Measurements from ENCODE around the gene CRTC2. TPM values are rescaled to one million over a fixed set of nuclear protein-coding genes. Genes with fewer than 3 reads are reported as not detected.

CRTC2 gene
- total and polyA plus RNA-seq, 4 donors = 5.8 to 53.1 (median 24.0) TPM

DNA sequence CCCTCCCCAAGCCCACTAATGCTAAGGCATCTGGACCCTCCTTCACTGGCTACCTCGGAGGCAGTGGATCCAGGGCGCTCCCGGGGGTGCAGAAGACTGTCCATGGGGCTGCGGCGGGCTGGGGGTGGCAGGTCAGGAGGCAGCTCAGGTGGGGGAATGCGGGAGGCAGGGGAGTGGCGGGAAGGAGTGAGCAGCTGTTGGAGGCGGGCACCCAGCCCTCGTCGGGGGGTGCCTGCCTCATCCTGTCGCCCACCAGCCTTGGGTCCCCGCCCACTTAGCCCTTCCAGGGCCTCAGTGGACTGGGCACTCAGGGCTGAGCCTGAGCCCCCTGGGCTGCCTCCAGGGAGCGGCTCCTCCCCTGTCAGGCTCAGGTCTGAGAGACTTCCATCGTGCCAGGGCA lies 25.0 kb downstream of the CRTC2 start:
- H3K9me3 ChIP-seq (ENCODE audit: control insufficient read depth, insufficient read depth, low read length) = no peaks in the 10 kb centered on the region
- DNase-seq (ENCODE audit: low read depth in 4 of 6, low spot score in 6 of 6) = no peak
- H3K36me3 ChIP-seq (ENCODE audit: control insufficient read depth, insufficient read depth, low read length) = peaks cover 83% of the 10 kb centered on the region
- WGBS (ENCODE audit: insufficient coverage) = 96% methylated on average over 14 of the region's 14 CpGs
- no peak overlapping the region for H3K27ac ChIP-seq (ENCODE audit: low read depth, low read length)
- no peaks in the 10 kb centered on the region for H3K27me3 ChIP-seq (ENCODE audit: control insufficient read depth, insufficient read depth, low read length)
- peaks cover 9% of the 10 kb centered on the region for H3K4me1 ChIP-seq (ENCODE audit: control insufficient read depth, insufficient read depth, low read length)
- H3K4me3 ChIP-seq (ENCODE audit: low read depth, low read length) = no peak overlapping the region

DNA sequence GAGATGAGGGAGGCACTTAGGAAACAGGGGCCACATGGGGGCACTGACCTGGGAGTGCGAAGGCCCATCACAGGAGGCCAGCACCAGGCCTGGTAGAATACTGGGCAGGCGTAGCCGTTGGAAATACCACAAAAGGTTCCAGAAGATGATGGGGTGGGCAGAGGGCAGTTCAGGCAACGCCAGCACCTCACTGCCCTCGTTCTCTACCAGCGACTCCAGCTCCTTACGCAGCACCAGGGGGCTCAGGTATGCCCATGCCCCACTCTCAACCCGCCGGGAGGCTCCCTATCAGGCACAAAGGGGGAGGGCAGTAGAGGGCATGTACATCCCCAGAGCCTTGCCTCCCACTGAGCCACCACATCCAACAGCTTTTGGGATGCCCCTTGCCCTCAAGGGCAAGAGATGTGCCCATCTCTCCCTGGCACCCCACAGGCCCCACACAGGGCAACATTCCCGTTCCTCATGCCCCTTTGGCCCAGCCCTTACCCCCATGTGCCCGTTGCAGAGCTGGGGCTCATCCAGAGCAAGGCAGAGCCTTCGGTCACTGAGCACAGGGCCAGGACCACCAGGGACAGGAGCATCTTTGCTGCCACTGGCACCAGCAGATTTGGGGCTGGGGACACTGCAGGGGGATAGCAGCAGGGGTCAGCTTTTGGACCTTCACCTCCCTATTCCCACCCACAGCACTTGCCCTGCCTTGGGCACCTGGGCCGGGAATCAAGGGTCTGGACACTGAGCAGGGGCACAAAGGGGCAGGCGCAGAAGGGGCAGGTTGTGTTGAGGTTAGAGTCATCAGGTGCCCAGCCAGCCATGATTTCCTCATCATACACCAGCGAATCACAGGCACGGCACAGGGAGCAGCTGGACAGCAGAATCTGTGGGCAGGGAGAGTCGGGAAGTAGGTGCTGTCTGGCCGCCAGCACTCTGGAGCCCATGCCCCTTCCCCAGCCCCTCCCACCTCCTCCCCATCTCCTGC lies 26.0 kb downstream of the CRTC2 start:
- peaks cover 75% of the 10 kb centered on the region for H3K36me3 ChIP-seq (ENCODE audit: control insufficient read depth, insufficient read depth, low read length)
- WGBS (ENCODE audit: insufficient coverage) = 97% methylated on average over 14 of the region's 18 CpGs
- H3K4me3 ChIP-seq (ENCODE audit: low read depth, low read length) = no peak overlapping the region
- DNase-seq (ENCODE audit: low read depth in 4 of 6, low spot score in 6 of 6) = no peak
- H3K27me3 ChIP-seq (ENCODE audit: control insufficient read depth, insufficient read depth, low read length) = no peaks in the 10 kb centered on the region
- H3K9me3 ChIP-seq (ENCODE audit: control insufficient read depth, insufficient read depth, low read length) = no peaks in the 10 kb centered on the region
- peaks cover 15% of the 10 kb centered on the region for H3K4me1 ChIP-seq (ENCODE audit: control insufficient read depth, insufficient read depth, low read length)
- no peak overlapping the region for H3K27ac ChIP-seq (ENCODE audit: low read depth, low read length)

- Histone ChIP-seq H3K27ac (ENCODE audit: low read depth, low read length) (no peak overlapping the region), H3K36me3 (ENCODE audit: control insufficient read depth, insufficient read depth, low read length) (peaks cover 54% of the 10 kb centered on the region), H3K4me3 (ENCODE audit: low read depth, low read length) (no peak overlapping the region), H3K9me3 (ENCODE audit: control insufficient read depth, insufficient read depth, low read length) (no peaks in the 10 kb centered on the region), H3K4me1 (ENCODE audit: control insufficient read depth, insufficient read depth, low read length) (peaks cover 15% of the 10 kb centered on the region), H3K27me3 (ENCODE audit: control insufficient read depth, insufficient read depth, low read length) (no peaks in the 10 kb centered on the region)
- 94% methylated on average over 11 of the region's 14 CpGs for WGBS (ENCODE audit: insufficient coverage)
- DNase-seq (ENCODE audit: low read depth in 4 of 6, low spot score in 6 of 6) = no peak
These were observed 28.1 kb downstream of the CRTC2 start for GRCh38 chr1:153929981-153930948.

DNA sequence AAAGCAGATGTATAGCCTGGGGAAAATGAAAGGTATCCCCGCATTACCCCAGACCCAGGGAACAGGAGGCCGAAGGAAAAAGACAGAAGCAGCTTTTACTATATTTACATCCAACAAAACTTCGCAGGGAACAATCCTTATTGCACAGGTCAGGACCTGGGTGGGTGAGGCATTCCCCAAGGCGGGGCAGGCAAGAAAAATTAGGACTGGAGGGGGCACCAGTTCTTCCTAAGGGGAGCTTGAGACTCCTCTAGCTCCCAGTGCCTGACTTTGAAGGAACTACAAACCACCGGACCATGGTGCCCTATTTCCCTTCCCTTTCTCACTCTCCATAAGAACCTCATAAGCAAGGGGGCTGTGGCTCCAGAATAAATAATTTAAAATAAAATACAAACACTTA lies 29.0 kb downstream of the CRTC2 start:
- H3K9me3 ChIP-seq (ENCODE audit: control insufficient read depth, insufficient read depth, low read length) = no peaks in the 10 kb centered on the region
- H3K27ac ChIP-seq (ENCODE audit: low read depth, low read length) = peak overlapping the region; percentile 75
- 100% methylated on average over 1 of the region's 5 CpGs for WGBS (ENCODE audit: insufficient coverage)
- DNase-seq (ENCODE audit: low read depth in 4 of 6, low spot score in 6 of 6) = no peak
- peaks cover 45% of the 10 kb centered on the region for H3K36me3 ChIP-seq (ENCODE audit: control insufficient read depth, insufficient read depth, low read length)
- no peak overlapping the region for H3K4me3 ChIP-seq (ENCODE audit: low read depth, low read length)
- H3K4me1 ChIP-seq (ENCODE audit: control insufficient read depth, insufficient read depth, low read length) = peaks cover 15% of the 10 kb centered on the region
- H3K27me3 ChIP-seq (ENCODE audit: control insufficient read depth, insufficient read depth, low read length) = no peaks in the 10 kb centered on the region

DNA sequence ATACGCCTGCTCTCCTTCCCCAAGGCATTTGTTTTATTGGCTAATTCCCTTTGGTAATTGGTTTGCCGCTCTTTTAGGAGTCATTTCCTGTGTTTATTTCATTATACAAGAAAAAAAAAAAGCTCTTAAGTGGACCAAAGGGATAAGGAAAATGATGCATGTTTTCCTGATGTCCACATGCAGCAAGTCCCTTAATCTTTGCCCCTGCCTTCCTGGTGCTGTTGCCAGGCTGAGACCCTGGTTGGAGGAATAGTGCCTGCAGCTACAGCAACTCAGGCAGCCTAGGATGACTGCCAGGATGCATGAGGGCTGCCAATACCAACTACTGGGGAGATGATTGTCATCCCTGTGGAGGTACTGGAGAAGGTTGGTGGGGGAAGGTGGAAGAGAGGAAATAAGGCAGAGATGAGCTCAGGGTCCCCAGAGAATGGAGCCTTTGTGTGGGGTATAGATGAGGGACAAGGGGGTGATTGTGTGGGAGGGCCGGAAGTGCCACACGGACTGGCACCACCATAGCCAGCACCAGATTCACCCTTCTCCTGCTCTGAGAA lies 29.5 kb downstream of the CRTC2 start:
- Histone ChIP-seq H3K4me1 (ENCODE audit: control insufficient read depth, insufficient read depth, low read length) (peaks cover 18% of the 10 kb centered on the region), H3K27ac (ENCODE audit: low read depth, low read length) (peak overlapping the region; percentile 75), H3K9me3 (ENCODE audit: control insufficient read depth, insufficient read depth, low read length) (no peaks in the 10 kb centered on the region), H3K4me3 (ENCODE audit: low read depth, low read length) (no peak overlapping the region), H3K36me3 (ENCODE audit: control insufficient read depth, insufficient read depth, low read length) (peaks cover 40% of the 10 kb centered on the region), H3K27me3 (ENCODE audit: control insufficient read depth, insufficient read depth, low read length) (no peaks in the 10 kb centered on the region)
- WGBS (ENCODE audit: insufficient coverage) = no CpG with 5 or more reads among the region's 4 CpGs
- DNase-seq (ENCODE audit: low read depth in 4 of 6, low spot score in 6 of 6) = peak in 2 of 6 donors; percentile 47 to 64

DNA sequence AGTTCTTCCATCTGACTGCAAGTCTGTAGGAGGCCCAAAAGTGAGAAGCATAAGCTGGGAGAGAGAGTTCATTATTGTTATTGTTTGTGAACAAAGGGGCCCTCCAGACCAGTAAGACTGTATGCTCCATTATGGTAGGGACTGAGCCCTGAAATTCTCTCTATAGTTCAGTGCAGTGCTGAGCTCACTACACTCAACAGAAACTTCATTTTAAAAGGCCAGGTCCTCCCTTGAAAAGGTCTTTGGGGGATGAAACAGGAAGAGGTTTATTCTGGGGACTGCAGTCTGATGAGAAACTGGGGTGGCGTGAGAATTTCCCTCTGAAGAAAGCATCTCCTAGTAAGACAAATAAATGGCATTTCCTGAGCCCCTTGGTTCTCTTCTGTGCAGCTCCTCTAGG lies 30.2 kb downstream of the CRTC2 start:
- DNase-seq (ENCODE audit: low read depth in 4 of 6, low spot score in 6 of 6) = no peak
- no peaks in the 10 kb centered on the region for H3K9me3 ChIP-seq (ENCODE audit: control insufficient read depth, insufficient read depth, low read length)
- H3K4me3 ChIP-seq (ENCODE audit: low read depth, low read length) = no peak overlapping the region

GRCh38 chr1:153926405-153926804 lies 32.0 kb downstream of the CRTC2 start:
- no CpG with 5 or more reads among the region's 4 CpGs for WGBS (ENCODE audit: insufficient coverage)
- no peak overlapping the region for H3K4me3 ChIP-seq (ENCODE audit: low read depth, low read length)
- DNase-seq (ENCODE audit: low read depth in 4 of 6, low spot score in 6 of 6) = no peak
- no peak overlapping the region for H3K27ac ChIP-seq (ENCODE audit: low read depth, low read length)
- H3K9me3 ChIP-seq (ENCODE audit: control insufficient read depth, insufficient read depth, low read length) = no peaks in the 10 kb centered on the region
- peaks cover 27% of the 10 kb centered on the region for H3K4me1 ChIP-seq (ENCODE audit: control insufficient read depth, insufficient read depth, low read length)
- H3K36me3 ChIP-seq (ENCODE audit: control insufficient read depth, insufficient read depth, low read length) = peaks cover 17% of the 10 kb centered on the region
- H3K27me3 ChIP-seq (ENCODE audit: control insufficient read depth, insufficient read depth, low read length) = no peaks in the 10 kb centered on the region

More for the DNA sequence above, 30.2 kb downstream of the CRTC2 start:
- Histone ChIP-seq H3K27me3 (ENCODE audit: control insufficient read depth, insufficient read depth, low read length) (no peaks in the 10 kb centered on the region), H3K27ac (ENCODE audit: low read depth, low read length) (peak overlapping the region; percentile 75), H3K36me3 (ENCODE audit: control insufficient read depth, insufficient read depth, low read length) (peaks cover 34% of the 10 kb centered on the region), H3K4me1 (ENCODE audit: control insufficient read depth, insufficient read depth, low read length) (peaks cover 23% of the 10 kb centered on the region)
- no CpG with 5 or more reads among the region's 1 CpG for WGBS (ENCODE audit: insufficient coverage)

DNA sequence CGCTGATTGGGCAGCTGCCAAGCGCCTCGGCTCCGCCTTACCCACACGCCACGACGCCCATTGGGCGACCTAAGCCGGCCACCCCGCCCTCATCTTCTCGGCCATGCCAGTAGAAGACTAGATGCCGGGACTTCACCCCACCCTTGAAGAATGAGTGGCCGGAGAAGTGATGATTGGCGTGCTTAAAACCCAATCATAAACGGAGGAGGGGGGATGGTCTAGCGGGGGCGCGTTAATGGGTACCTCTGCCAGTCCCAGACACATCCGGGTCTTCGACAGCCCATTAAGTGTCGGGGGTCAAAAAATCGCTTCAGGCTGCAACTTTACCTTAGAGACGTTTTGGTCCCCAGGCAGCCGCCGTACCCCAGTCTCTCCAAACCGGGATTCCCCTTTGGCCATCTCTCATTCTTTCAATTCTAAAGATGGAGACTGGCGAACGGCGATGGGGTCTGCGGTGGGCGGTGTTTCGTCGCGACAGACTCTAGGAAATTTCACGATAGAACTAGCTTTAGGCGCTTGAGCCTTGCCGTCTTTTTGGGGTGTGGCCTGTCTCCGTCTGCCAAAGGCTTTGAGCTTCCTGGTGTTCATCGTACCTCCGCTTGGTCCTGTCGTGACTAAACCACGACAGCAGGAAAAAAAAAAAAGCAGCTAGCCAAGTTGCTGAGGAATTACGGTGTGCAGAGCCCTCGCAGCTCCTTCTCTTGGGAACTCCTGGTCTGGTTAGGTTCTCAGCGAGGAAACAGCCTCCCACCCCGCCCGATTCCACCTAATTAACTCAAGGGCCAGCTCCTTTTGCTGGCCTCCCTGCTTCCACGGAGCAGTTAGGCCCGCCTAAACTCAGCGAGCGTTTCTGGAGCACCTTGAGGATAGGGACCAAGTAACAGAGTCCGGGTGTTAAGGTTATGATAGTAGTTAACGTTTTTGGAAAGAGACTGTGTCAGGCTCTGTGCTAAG lies 35.2 kb downstream of the CRTC2 start, which contains the start of gene GATAD2B:
TSS of gene GATAD2B (minus strand) at position 1 of the 954 bp plus-strand sequence. CDS start 94,625 bp downstream, outside the sequence.
- no peaks in the 10 kb centered on the region for H3K9me3 ChIP-seq (ENCODE audit: control insufficient read depth, insufficient read depth, low read length)
- H3K36me3 ChIP-seq (ENCODE audit: control insufficient read depth, insufficient read depth, low read length) = no peaks in the 10 kb centered on the region
- H3K27ac ChIP-seq (ENCODE audit: low read depth, low read length) = peak within 1 kb of the TSS; percentile 93
- peaks cover 28% of the 10 kb centered on the region for H3K4me1 ChIP-seq (ENCODE audit: control insufficient read depth, insufficient read depth, low read length)
- no peaks in the 10 kb centered on the region for H3K27me3 ChIP-seq (ENCODE audit: control insufficient read depth, insufficient read depth, low read length)
- 0% methylated on average over 50 of the region's 53 CpGs for WGBS (ENCODE audit: insufficient coverage)
- H3K4me3 ChIP-seq (ENCODE audit: low read depth, low read length) = peak within 1 kb of the TSS; percentile 84
- DNase-seq (ENCODE audit: low read depth in 4 of 6, low spot score in 6 of 6) = peak; percentile 99 to 100 (median 100)
